ENCODE results near the gene SYMPK.
"Not testable (repeated sequence)": the region's sequence is repeated elsewhere in the genome, so short reads cannot be mapped to it uniquely, and the experiment has no call there.

SYMPK gene

GRCh38 chr19:45885556-45886426, 22.8 kb upstream of the SYMPK start, which contains the start of gene IRF2BP1:
TSS of gene IRF2BP1 (minus strand) at chr19:45886141. CDS start at chr19:45885774, 367 bp downstream.
- DNase-seq: peak; percentile 94

- no peak for DNase-seq
Measured at GRCh38 chr19:45884682-45885555, 22.0 kb upstream of the SYMPK start.

GRCh38 chr19:45883881-45884681, 21.1 kb upstream of the SYMPK start:
- no peak for DNase-seq

- no peak for DNase-seq
Measured at GRCh38 chr19:45883586-45883880, 20.6 kb upstream of the SYMPK start.

GRCh38 chr19:45882652-45883585, 20.0 kb upstream of the SYMPK start:
- DNase-seq: peak; percentile 76

- no peak for DNase-seq
Measured at GRCh38 chr19:45881909-45882528, 19.1 kb upstream of the SYMPK start.

- peak; percentile 42 for DNase-seq
Measured at GRCh38 chr19:45881082-45881908, 18.3 kb upstream of the SYMPK start.

- DNase-seq: no peak
Measured at GRCh38 chr19:45879971-45880370, 17.0 kb upstream of the SYMPK start.

- no peak for DNase-seq
Measured at GRCh38 chr19:45879055-45879454, 16.1 kb upstream of the SYMPK start.

- DNase-seq: no peak
Measured at GRCh38 chr19:45878043-45878794, 15.3 kb upstream of the SYMPK start.

GRCh38 chr19:45876411-45877197, 13.7 kb upstream of the SYMPK start:
- no peak for DNase-seq

GRCh38 chr19:45876161-45876410, 13.1 kb upstream of the SYMPK start:
- no peak for DNase-seq

- no peak for DNase-seq
Measured at GRCh38 chr19:45874620-45874966, 11.6 kb upstream of the SYMPK start.

GRCh38 chr19:45873219-45873772, 10.3 kb upstream of the SYMPK start:
- no peak for DNase-seq

- no peak for DNase-seq
Measured at GRCh38 chr19:45872095-45872919, 9.4 kb upstream of the SYMPK start.

- DNase-seq: no peak
Measured at GRCh38 chr19:45870798-45871197, 7.9 kb upstream of the SYMPK start.

GRCh38 chr19:45867241-45867640, 4.3 kb upstream of the SYMPK start:
- DNase-seq: not testable (repeated sequence)
